Neural cell (in vitro differentiated cells): ENCODE results near the gene MYCT1. TPM values are rescaled to one million over a fixed set of nuclear protein-coding genes. Genes with fewer than 3 reads are reported as not detected.

Source experiments
- H2AFZ ChIP-seq: fragments of 200-600, 300-800 bp; sonication (generic), shearing (Covaris generic); 2 replicates; pipeline ENCODE4 v1.6.0; 2014; ENCODE audit warnings: low read depth, mild to moderate bottlenecking, antibody characterized with exemption, low read length, moderate library complexity
- H3F3A ChIP-seq: fragments of 200-600 bp; shearing (Covaris generic); 2 replicates; pipeline ENCODE4 v1.6.1; 2016; ENCODE audit warnings: mild to moderate bottlenecking, moderate library complexity, mixed read lengths, antibody characterized with exemption, low read length; ENCODE audit not compliant: insufficient read depth, poor library complexity, severe bottlenecking
- H3K27ac ChIP-seq: fragments of 200-600, 300-800 bp; sonication (generic), shearing (Covaris generic); 2 replicates; pipeline ENCODE4 v1.5.1; 2014; ENCODE audit warnings: mild to moderate bottlenecking, low read length, moderate library complexity
- H3K27me3 ChIP-seq: fragments of 300-800, 200-600 bp; sonication (generic), shearing (Covaris generic); 2 replicates; pipeline ENCODE4 v1.6.0; 2014; ENCODE audit warnings: mild to moderate bottlenecking, low read depth, low read length, moderate library complexity; ENCODE audit not compliant: insufficient read depth
- H3K36me3 ChIP-seq: fragments of 300-800, 200-600 bp; sonication (generic), shearing (Covaris generic); 2 replicates; pipeline ENCODE4 v1.5.1; 2014; ENCODE audit warnings: mild to moderate bottlenecking, antibody characterized with exemption, low read length, moderate library complexity; ENCODE audit not compliant: insufficient read depth
- H3K4me2 ChIP-seq: fragments of 300-800, 200-600 bp; sonication (generic), shearing (Covaris generic); 2 replicates; pipeline ENCODE4 v1.6.0; 2014; ENCODE audit warnings: mild to moderate bottlenecking, low read length
- H3K4me3 ChIP-seq: fragments of 300-800, 200-600 bp; sonication (generic), shearing (Covaris generic); 2 replicates; pipeline ENCODE4 v1.5.1; 2014; ENCODE audit warnings: mild to moderate bottlenecking, low read length, moderate library complexity
- H3K79me2 ChIP-seq: fragments of 200-600 bp; shearing (Covaris generic); replicated peaks from 2 replicates; pipeline ENCODE4 v1.6.0; 2014; ENCODE audit warnings: mild to moderate bottlenecking, low read length, moderate library complexity; ENCODE audit not compliant: insufficient read depth
- H3K9ac ChIP-seq: fragments of 300-800, 200-600 bp; sonication (generic), shearing (Covaris generic); 2 replicates; pipeline ENCODE4 v1.6.1; 2016; ENCODE audit warnings: mild to moderate bottlenecking, low read length, mixed read lengths
- H3K9me2 ChIP-seq: fragments of 200-600 bp; shearing (Covaris generic); 2 replicates; pipeline ENCODE4 v1.6.1; 2016; ENCODE audit warnings: mild to moderate bottlenecking, low read length, mixed read lengths; ENCODE audit not compliant: insufficient read depth
- H3K9me3 ChIP-seq: fragments of 200-600, 300-800 bp; sonication (generic), shearing (Covaris generic); 2 replicates; pipeline ENCODE4 v1.6.1; 2016; ENCODE audit warnings: mild to moderate bottlenecking, mixed run types, low read length, moderate library complexity, mixed read lengths
- H4K20me1 ChIP-seq: fragments of 200-600 bp; shearing (Covaris generic); 2 replicates; pipeline ENCODE4 v1.6.1; 2016; ENCODE audit warnings: mild to moderate bottlenecking, mixed run types; ENCODE audit not compliant: insufficient read depth
- CTCF ChIP-seq: fragments of 450-650 bp; IDR thresholded peaks from 2 replicates; pipeline ENCODE4 v1.5.1; 2014; ENCODE audit warnings: antibody characterized with exemption, mild to moderate bottlenecking, moderate library complexity; ENCODE audit not compliant: poor library complexity, severe bottlenecking
- EZH2 ChIP-seq: fragments of 200-600, 300-800 bp; shearing (Covaris generic), sonication (generic); IDR thresholded peaks from 2 replicates; pipeline ENCODE4 v1.6.1; 2014; ENCODE audit warnings: antibody characterized with exemption, low read length, borderline replicate concordance, mild to moderate bottlenecking; ENCODE audit not compliant: insufficient read depth, poor library complexity, severe bottlenecking
- MXI1 ChIP-seq: fragments of 450-650 bp; conservative IDR thresholded peaks from 2 replicates; pipeline ENCODE4 v1.6.1; 2014; ENCODE audit warnings: antibody characterized with exemption, mild to moderate bottlenecking; ENCODE audit not compliant: poor library complexity, severe bottlenecking
- POLR2AphosphoS5 ChIP-seq: IDR thresholded peaks from 2 replicates; pipeline ENCODE4 v1.6.1; 2012
- RAD21 ChIP-seq: fragments of 450-650 bp; conservative IDR thresholded peaks from 2 replicates; pipeline ENCODE4 v1.6.1; 2014; ENCODE audit warnings: antibody characterized with exemption, mild to moderate bottlenecking, moderate library complexity
- REST ChIP-seq: IDR thresholded peaks from 2 replicates; pipeline ENCODE4 v1.6.1; 2012; ENCODE audit warnings: borderline replicate concordance
- SMC3 ChIP-seq: fragments of 450-650 bp; conservative IDR thresholded peaks from 2 replicates; pipeline ENCODE4 v1.6.1; 2014; ENCODE audit warnings: antibody characterized with exemption, mild to moderate bottlenecking, moderate library complexity; ENCODE audit not compliant: poor library complexity
- TAF1 ChIP-seq: IDR thresholded peaks from 2 replicates; pipeline ENCODE4 v1.6.1; 2012; ENCODE audit warnings: low read depth
- polyA plus RNA-seq: library from polyadenylated mRNA; depleted of rRNA; stranded (reverse); fragments of >200 nt; gene quantifications from 2 replicates; pipeline ENCODE4 v1.2.3, GENCODE V29; 2014

The MYCT1 gene
- polyA plus RNA-seq, 1 donor from 2014 or later = not detected

- Histone ChIP-seq H3K79me2 (no peaks in the 10 kb centered on the region), H3K27ac (no peak overlapping the region), H4K20me1 (no peaks in the 10 kb centered on the region), H3K9me3 (no peaks in the 10 kb centered on the region), H3K4me2 (no peak overlapping the region), H2AFZ (no peak overlapping the region), H3K27me3 (no peaks in the 10 kb centered on the region), H3K9ac (no peak overlapping the region), H3F3A (no peaks in the 10 kb centered on the region), H3K4me3 (no peak overlapping the region), H3K9me2 (no peaks in the 10 kb centered on the region), H3K36me3 (no peaks in the 10 kb centered on the region)
- TF ChIP-seq REST = no peak
- TF ChIP-seq POLR2AphosphoS5 = no peak
- TF ChIP-seq RAD21 = no peak
- no peak for TF ChIP-seq TAF1
- TF ChIP-seq CTCF = no peak
- TF ChIP-seq MXI1 = no peak
These were observed 48.5 kb downstream of the MYCT1 start for GRCh38 chr6:152746172-152746553.

GRCh38 chr6:152748843-152749242 is 51.1 kb downstream of the MYCT1 start:
- H3F3A ChIP-seq = no peaks in the 10 kb centered on the region
- no peaks in the 10 kb centered on the region for H3K27me3 ChIP-seq
- no peak overlapping the region for H3K9ac ChIP-seq
- H3K27ac ChIP-seq = no peak overlapping the region
- no peaks in the 10 kb centered on the region for H3K79me2 ChIP-seq
- H3K4me3 ChIP-seq = no peak overlapping the region
- H3K4me2 ChIP-seq = no peak overlapping the region
- H4K20me1 ChIP-seq = no peaks in the 10 kb centered on the region
- H3K9me3 ChIP-seq = no peaks in the 10 kb centered on the region
- peak; percentile 72 for TF ChIP-seq SMC3
- no peak for TF ChIP-seq EZH2
- TF ChIP-seq CTCF = peak; percentile 62
- no peak for TF ChIP-seq REST
- TF ChIP-seq MXI1 = no peak
- no peak for TF ChIP-seq POLR2AphosphoS5
- TF ChIP-seq RAD21 = peak; percentile 71
- H2AFZ ChIP-seq = no peak overlapping the region
- H3K9me2 ChIP-seq = no peaks in the 10 kb centered on the region
- H3K36me3 ChIP-seq = no peaks in the 10 kb centered on the region
